HG03342 (cell line): ENCODE results near the gene PLSCR1.

Experiments used
- ATAC-seq: cut with Tn5 transposase; IDR thresholded peaks from one replicate; pipeline ENCODE4 v1.9.1; 2021; ENCODE audit warnings: mild to moderate bottlenecking, moderate library complexity; ENCODE audit not compliant: unreplicated experiment

The PLSCR1 gene

GRCh38 chr3:146544002-146544928 is at the start of gene PLSCR1:
PLSCR1 (minus strand) TSS chr3:146544607; CDS start chr3:146536552, 8,055 bp downstream.
- peak; percentile 85 for ATAC-seq

- no peak for ATAC-seq
Measured at GRCh38 chr3:146593776-146594175, 49.4 kb upstream of the PLSCR1 start.

- ATAC-seq = no peak
Measured at GRCh38 chr3:146590521-146590920, 46.1 kb upstream of the PLSCR1 start.

- ATAC-seq = peak; percentile 76
Measured at GRCh38 chr3:146589899-146590508, 45.6 kb upstream of the PLSCR1 start.

GRCh38 chr3:146585156-146585555 is 40.7 kb upstream of the PLSCR1 start:
- ATAC-seq = no peak

GRCh38 chr3:146581951-146582467 is 37.6 kb upstream of the PLSCR1 start:
- no peak for ATAC-seq

GRCh38 chr3:146581080-146581601 is 36.7 kb upstream of the PLSCR1 start:
- no peak for ATAC-seq

GRCh38 chr3:146577662-146578061 is 33.3 kb upstream of the PLSCR1 start:
- ATAC-seq = peak; percentile 65

GRCh38 chr3:146575636-146576035 is 31.2 kb upstream of the PLSCR1 start:
- no peak for ATAC-seq

- no peak for ATAC-seq
Measured at GRCh38 chr3:146574173-146574572, 29.8 kb upstream of the PLSCR1 start.

GRCh38 chr3:146569314-146569713 is 24.9 kb upstream of the PLSCR1 start:
- ATAC-seq = no peak

- no peak for ATAC-seq
Measured at GRCh38 chr3:146566138-146566537, 21.7 kb upstream of the PLSCR1 start.

- ATAC-seq = no peak
Measured at GRCh38 chr3:146561879-146562278, 17.5 kb upstream of the PLSCR1 start.

- ATAC-seq = no peak
Measured at GRCh38 chr3:146561463-146561862, 17.1 kb upstream of the PLSCR1 start.

- no peak for ATAC-seq
Measured at GRCh38 chr3:146560678-146561077, 16.3 kb upstream of the PLSCR1 start.

- no peak for ATAC-seq
Measured at GRCh38 chr3:146559388-146559787, 15.0 kb upstream of the PLSCR1 start.

- no peak for ATAC-seq
Measured at GRCh38 chr3:146558781-146559180, 14.4 kb upstream of the PLSCR1 start.

GRCh38 chr3:146557745-146558144 is 13.3 kb upstream of the PLSCR1 start:
- ATAC-seq = no peak

- ATAC-seq = no peak
Measured at GRCh38 chr3:146555311-146555710, 10.9 kb upstream of the PLSCR1 start.

- no peak for ATAC-seq
Measured at GRCh38 chr3:146554151-146554760, 9.8 kb upstream of the PLSCR1 start.
